GM21526 (cell line): ENCODE results near the gene FHIP2A.
"Not testable (repeated sequence)": the region's sequence is repeated elsewhere in the genome, so short reads cannot be mapped to it uniquely, and the experiment has no call there.

Experiments used
- ATAC-seq: cut with Tn5 transposase; IDR thresholded peaks from one replicate; pipeline ENCODE4 v1.9.1; 2021; ENCODE audit warnings: moderate library complexity; ENCODE audit not compliant: unreplicated experiment, low FRiP score

FHIP2A gene

DNA sequence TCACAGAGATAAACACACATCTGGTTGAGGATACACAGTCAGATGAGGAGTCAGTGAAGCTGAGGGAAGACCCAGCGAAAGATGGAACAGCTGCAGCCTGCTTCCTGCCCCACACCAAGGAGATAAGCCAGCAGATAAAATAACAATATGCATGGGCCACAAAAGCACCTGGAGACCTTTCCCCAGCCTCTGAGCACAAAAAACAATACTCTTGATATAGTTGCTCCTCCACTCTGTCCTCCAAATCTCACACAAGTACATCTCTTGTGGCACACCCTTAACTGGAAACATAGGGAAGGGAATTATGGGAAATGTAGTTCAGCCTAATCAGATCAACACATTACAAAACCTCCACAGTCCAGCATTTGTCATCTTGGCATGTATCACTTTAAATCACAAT is 9.7 kb upstream of the FHIP2A start:
- no peak for ATAC-seq

DNA sequence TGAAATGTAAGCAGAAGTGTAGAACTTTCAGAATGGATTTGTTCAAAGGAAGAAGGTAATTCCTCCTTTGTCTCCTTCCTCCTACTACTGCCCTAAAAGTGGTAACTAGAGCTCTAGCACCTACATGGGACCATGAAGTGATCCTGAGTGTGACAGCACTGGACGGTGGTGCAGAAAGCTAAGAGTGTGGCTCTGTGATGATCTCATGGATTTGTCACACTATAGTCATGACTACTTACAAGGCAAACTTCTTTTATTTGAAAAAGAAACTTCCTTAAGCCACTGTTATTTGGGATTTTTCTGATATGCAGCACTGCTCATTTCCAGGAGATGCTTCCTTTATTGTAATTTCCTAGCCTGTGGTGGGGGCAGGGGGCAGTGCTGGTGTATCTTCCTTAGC is 5.8 kb upstream of the FHIP2A start:
- ATAC-seq, result no peak

DNA sequence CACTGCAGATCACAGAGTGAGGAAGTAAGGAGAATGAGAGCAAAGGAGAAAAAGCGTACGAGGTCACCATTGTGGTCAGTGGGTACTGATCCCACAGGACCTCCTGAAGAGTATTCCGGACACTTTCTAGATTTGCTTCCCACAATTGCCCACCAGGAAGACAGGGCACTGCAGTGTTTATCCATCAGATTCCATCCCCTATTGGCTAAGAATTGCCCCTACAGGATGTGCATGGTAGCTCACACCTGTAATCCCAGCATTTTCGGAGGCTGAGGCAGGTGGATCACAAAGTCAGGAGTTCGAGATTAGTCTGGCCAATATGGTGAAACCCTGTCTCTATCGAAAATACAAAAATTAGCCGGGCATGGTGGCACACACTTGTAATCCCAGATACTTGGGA is 5.3 kb upstream of the FHIP2A start:
- no peak for ATAC-seq

DNA sequence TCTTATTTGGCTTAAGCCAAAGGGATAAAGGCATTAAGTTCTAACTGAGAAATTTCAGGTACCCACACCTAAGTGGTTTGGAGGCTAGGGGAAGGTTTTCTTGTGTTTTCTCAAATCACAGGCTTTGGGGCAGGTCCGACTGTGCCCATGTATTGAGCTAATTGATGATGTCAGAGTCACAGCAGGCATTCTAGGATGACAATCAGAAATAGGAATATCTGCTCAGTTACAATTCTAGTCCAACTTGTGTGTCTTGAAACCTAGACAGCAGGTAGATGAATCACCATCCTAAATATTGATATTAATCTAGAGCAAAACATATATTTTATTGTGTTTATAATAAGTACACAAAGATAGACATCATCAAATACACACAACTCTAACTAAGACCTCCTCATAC is 2.3 kb upstream of the FHIP2A start:
- ATAC-seq, result no peak

DNA sequence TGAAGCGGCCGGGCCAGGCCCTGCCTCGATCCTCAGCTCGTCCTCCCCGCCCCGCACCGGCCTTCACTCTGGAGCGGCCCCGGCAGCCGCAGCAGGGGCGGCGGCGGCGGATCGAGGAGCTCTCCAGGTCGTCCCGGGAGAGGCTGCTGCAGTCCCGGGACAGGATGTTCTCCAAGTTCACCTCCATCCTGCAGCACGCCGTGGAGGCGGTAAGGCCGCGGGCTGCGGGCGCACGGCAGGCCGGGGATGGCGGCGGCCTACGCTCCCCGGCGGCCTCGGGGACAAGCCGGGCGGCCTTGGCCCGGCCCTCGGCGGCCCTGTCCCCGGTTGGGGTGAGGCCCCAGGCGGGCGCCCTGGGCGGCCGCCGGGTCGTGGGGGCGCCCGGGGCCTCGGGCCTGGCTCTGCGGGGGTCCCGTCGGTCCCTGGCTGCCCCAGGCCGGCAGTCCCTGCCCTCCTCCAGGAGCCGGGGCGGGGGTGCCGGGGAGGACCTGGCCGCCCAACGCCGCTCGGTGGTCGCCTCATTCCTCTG is 399 bp downstream of the FHIP2A start:
- ATAC-seq, result peak; percentile 41

DNA sequence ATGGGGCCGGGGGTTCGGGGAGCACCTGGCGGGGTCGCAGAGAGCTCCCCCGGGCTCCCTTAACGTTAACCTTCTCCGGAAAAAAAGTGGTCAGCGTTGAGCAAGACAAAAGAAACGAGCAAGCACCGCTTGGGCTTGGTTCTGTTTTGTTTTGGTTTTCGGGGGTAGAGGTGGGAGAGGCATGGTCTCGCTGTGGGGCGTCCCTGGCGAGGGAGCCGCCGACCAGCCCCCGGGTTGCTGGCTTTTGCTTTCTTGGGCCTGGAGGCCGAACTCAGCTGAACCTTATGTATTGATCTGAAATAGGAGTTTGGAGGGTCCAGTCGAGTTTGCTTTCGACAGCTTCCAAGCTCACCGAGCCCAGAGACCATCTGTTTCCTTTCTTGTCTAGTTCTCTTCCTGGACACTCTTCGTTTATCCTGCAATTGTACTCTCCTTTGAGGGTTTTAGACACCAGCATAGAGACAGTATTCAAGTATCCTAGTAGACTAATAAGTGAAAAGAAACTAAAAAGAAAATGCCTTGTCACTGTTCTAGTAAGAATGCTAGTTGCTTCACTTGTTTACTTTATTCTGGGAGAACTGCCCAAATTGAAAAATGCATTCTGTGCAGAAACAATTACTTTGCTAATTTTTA is 980 bp downstream of the FHIP2A start:
- peak; percentile 24 for ATAC-seq

DNA sequence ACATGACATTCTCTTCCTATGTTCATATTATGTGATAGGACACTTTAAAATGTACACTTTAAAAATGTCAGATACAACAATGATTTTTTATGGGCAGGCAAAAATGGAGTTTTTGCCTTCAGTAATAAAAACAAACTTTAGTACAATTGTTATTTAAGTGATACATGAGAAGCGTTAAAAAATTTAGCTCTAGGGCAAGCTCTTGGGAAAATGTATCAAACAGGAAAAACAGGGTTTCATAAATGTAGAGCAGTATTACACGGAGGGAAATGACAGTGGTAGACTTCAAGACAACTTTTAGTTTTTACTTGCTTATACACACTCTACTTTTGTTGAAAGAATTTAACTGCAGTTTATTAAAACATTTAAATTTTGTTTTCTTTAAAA is 1.5 kb downstream of the FHIP2A start:
- ATAC-seq, result no peak

DNA sequence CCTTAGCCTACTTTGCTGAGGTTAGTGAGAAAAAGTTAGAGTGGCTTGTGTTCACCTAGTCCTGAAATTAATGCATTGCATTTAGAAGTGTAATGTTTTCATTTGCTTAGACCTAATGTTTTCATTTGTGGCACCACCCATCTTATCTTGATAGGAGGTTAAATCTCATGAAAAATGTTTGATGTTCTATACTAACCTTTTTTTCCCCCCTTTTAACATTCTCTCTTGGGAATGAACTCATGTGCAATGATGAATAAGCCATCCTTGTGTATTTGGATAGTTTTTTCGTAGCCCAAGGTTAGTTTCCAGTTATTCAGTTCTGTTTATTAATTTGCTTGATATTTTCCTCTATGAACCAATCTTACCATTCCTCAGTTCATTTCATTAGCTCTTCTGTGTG is 2.8 kb downstream of the FHIP2A start:
- no peak for ATAC-seq

DNA sequence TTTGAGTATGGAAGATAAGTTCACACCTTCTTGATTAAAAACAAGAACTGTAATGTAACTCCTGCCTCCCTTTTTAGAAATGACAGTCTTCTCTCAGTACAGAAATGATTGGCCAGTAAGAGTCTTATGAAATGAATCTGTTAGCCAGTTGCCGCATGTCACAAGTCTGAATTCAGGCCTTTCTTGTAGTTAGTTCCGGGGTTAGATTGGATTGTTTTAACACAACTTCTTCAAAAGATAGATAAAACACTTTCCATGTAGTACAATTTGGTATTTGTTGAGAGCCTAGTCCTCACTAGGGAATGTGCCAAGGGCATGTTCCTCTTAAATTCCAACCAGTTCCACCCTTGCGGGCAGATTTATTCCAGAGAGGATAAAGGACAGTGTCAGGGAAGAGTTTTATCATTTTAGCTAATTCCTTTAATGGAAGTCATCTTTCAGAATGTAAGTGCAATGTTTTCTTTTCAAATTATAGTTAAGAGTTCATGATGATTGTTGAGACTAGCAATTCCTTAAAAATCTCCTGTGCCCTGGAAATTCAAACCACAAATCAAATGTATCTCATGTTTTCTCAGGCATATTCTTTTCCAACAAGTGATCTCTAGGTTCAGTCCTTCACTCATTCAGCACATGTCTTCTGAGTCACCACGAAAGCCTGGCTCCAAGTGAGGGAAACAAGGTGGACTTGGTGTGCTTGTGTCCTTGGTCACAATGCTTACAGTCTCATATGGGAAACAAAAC is 4.1 kb downstream of the FHIP2A start:
- peak; percentile 55 for ATAC-seq

DNA sequence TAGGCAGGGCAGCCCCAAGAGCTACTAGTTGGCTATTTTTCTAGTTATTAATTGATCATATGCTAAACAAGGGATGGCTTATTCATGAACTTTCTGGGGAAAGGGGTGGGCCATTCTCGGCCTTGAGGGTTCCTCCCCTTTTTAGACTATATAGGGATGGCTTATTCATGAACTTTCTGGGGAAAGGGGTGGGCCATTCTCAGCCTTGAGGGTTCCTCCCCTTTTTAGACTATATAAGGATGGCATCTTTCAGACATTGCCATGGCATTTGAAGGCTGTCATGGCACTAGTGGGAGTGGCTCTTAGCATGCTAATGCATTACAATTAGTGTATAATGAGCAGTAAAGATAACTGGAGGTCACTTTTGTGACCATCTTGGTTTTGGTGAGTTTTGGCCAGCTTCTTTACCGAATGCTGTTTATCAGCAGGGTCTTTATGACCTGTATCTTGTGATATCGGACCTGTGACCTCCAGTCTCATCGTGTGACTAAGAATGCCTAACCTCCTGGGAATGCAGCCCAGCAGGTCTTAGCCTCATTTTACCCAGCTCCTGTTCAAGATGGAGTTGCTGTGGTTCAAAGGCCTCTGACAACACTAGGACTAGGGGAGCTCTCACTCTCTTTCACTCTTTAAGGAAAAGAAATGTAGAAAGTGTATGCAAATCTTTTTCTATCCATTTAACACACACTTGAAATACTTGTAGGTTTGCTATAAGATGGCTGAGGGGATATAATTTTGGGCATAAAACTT is 7.8 kb downstream of the FHIP2A start:
- no peak for ATAC-seq

DNA sequence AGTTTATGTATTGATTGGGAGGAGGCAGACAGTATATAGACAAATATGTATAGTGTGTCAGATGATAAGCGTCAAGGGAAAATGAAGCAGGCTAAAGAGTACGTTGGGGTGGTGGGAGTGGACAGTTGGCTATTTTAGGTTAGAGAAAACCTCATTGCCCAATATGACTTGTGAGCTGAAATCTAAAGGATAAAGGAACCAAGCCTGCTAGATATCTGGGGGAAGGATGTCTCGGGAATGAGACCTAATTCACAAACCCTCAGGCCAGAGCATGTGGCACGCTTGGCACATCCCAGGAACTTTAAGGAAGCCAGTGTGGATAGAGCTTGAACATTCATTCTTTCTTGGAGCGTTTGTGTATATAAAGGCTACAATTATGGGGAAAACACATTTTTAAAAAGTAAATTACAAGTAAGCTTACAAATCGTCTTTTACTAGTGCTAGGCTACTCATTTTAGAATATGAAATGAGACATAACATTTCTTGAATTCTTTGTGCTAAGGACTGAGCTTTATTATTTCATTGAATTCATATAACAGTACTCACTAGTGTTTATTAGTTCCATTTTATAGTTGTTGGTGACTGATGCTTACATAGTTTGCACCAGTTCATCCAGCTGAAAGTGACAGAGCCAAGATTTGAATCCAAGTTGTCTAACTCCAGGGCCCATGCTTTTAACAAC is 9.7 kb downstream of the FHIP2A start:
- ATAC-seq, result no peak

DNA sequence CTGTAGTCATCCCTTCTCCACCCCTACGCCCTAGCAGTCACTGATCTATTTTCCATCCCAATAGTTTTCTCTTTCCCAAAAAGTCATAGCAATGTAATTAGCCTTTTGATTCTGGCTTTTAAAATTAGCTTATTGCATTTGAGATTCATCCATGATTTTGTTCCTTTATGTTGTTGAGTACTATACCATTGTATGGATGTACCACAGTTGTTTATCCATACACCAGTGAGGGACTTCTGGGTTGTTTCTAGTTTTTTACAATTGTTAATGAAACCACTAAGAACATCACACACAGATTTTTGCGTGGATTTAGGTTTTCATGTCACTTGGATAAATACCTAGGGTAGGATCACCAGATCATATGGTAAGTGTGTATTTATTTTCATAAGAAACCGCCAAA is 16.1 kb downstream of the FHIP2A start:
- no peak for ATAC-seq

DNA sequence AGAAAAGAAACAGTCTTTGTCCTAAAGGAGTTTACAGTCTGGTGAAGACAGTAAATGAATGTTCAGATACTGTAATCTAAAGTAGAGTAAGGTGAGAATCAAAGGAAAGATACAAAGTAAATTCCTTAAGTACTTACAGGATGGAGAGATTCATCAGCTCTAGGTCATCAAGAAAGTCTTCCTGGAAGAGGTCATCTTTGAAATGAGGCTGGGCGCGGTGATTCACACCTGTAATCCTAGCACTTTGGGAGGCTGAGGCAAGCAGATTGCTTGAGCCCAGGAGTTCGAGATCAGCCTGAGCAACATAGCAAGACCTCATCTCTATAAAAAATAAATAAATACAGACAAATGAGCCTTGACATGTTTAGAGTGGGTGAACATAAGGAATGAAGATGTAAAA is 18.3 kb downstream of the FHIP2A start:
- ATAC-seq, result no peak

DNA sequence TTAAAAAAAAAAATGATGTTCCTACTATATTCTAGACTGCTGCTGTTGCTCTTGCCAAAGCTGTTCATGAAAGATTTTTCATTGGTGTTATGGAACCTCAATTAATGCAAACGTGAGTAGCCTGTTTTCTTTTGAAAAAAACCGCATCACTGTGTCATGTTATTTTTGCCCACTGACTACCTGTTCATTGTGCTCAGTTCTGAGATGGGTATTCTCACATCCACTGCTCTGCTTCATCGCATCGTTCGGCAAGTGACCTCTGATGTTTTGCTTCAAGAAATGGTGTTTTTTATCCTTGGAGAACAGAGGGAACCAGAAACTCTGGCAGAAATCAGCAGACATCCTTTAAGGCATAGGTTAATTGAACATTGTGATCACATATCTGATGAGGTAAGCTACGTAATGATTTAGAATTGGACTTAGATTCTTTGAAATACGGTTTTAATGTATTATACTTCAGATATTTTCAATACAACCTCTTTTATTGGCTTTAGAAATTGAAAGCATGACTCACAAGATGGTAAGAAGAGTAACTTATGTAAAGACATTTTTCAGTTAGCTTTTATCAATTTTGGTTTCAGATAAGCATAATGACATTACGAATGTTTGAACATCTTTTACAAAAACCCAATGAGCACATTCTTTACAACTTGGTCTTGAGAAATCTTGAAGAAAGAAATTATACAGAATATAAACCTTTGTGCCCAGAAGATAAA is 24.6 kb downstream of the FHIP2A start:
- ATAC-seq, result no peak

DNA sequence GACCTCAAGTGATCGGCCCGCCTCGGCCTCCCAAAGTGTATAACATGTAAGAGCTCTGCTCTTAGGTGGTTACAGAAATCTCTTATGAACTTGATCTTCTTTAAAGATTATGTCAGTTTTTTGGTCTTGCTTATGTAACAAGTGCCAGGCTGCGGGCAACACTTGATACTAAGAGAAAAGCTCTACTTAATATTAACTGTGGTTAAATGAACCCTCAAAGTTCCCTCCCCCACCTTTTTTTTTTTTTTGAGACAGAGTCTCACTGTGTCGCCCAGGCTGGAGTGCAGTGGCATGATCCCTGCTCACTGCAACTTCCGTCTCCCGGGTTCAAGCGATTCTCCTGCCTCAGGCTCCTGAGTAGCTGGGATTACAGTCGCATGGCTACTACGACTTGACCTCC is 25.9 kb downstream of the FHIP2A start:
- ATAC-seq, result not testable (repeated sequence)

DNA sequence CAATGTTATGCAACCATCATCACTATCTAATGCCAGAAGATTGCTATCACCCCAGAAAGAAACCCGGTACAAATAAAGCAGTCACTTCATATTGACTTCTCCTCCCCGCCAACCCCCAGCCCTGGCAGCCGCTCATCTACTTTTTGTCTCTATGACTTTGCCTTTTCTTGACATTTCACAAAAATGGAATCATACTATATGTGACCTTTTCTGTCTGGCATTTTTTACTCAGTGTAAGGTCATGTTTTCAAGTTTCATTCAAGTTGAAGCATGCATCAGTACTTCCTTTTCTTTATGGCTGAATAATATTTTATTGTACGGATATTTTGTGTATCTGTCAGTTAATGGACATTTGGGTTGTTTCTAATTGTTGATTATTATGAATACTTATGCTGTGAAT is 28.1 kb downstream of the FHIP2A start:
- ATAC-seq, result no peak

DNA sequence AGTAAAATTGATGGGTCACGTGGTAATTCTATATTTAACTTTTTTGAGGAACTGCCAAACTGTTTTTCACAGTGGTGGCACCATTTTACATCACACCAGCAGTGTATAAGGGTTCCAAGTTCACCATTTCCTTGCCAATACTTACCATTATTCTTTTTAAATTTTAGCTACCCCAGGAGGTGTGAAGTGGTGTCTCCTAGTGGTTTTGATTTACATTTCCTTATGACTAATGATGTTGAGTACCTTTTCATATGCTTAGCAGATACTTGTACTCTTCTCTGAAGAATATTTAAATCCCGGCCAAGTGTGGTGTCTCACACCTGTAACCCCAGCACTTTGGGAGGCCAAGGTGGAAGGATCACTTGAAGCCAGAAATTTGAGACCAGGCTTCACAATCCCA is 28.5 kb downstream of the FHIP2A start:
- ATAC-seq, result no peak

DNA sequence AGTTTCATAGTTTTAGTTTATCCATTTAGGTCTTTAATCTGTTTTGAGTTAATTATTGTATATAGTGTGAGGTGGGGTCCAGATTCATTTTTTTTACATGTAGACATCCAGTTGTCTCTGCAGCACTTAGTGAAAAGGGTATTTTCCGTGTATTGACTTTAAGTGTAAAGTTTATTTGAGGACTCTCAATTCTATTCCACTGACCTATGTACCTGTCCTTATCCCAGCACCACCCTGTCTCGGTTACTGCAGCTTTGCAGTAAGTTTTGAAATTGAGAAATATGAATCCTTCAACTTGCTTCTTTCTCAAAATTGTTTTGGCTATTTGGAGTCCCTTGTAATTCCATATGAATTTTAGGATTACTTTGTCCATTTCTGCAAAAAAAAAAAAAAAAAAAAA is 29.8 kb downstream of the FHIP2A start:
- ATAC-seq, result no peak

DNA sequence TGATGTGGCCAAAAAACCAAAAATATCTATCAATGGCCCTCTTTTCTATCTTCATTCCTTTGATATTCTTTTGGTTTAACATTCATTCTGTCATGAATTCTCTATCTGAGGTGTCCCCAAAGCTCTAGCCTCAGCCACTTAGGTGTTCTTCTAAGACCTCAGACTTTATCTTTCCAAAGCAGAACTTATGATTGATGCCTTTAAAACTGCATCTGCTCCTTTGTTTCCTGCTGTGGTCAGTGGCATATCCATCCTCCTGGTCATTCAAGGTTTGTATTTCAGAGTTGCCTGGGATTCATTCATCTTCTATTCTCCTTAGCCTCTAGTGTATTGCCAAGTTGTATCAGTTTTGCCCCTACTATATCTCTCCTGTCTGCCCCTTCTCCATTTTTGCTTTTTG is 30.6 kb downstream of the FHIP2A start:
- no peak for ATAC-seq

DNA sequence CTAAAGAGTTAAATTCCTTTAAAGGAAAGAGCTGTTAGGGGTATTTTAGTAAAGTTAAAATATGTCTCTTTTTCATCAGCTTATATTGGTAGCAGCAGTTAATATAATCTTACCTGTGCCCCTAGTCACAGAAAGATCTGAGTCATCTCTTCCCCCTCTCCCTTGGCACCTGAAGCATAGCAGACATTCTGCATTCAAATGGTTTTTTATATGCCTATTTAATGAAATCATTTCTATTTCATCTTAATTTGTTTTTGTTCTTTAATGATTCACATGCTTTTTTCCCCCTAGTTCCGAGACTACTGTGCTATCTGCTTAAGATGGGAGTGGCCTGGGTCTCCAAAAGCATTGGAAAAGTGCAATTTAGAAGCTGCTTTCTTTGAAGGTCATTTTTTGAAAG is 33.3 kb downstream of the FHIP2A start:
- no peak for ATAC-seq
